Activated CD8-positive, alpha-beta memory T cell treated with anti-CD3 and anti-CD28 coated beads for 1 hour (primary cell): ENCODE results near the gene EXOC2.
A peak's percentile ranks its signal among the peaks of the same experiment; 100 is the strongest.
"Not testable (repeated sequence)": the region's sequence is repeated elsewhere in the genome, so short reads cannot be mapped to it uniquely, and the experiment has no call there.

Experiments used
- DNase-seq, 2 donors: peaks; one replicate each; pipeline ENCODE4 v3.0.0-alpha.2; 2020; ENCODE audit warnings: low read depth in 1 of 2; ENCODE audit errors: extremely low read depth in 1 of 2

EXOC2 gene

DNA sequence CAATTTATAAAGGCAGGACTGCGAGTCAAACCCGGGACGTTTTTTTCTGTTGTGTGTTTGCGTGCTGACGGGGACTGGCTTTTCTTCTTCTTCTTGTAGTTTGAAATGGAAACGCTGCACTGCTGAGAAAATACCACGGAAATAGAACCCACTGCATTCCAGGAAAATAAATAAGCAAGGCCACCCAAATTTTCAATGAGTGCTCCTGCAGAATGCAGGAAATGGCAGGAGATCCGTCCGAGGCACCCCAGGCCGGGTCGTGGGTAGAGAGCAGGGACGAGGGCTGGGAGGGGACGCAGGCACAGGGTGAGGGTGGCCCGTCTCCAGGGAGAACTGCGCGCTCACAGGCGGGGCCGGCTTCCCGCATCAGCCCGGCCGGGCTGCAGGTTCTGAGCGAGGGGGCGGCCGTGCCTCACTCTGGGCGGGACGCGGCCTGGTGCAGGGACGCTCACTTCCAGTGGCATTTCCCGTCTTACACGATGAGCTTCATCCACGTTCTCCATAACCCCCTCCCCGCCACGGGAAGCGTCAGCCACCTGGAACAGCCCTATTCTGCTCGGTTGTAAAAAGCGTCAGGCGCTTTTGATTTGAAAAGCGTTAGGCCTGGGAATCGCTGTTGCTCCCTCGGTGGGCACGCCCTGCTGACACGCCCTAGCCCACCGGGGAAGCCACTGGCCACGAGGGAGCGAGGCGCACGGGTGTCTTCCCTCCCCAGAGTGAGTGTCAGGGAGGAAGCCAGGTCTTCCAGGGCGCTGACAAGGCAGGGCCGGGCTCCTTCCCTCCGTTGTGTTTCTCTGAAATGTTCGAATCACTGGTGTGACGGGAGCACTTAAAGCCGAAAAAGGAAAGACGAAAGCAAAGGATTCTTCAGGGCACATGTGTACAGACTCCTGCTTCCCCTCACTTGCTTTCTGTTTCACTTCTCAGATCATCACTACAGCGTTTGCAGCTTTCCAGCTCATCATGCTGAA lies 17.9 kb upstream of the EXOC2 start:
- DNase-seq, result peak in 1 of 2 donors; percentile 14

DNA sequence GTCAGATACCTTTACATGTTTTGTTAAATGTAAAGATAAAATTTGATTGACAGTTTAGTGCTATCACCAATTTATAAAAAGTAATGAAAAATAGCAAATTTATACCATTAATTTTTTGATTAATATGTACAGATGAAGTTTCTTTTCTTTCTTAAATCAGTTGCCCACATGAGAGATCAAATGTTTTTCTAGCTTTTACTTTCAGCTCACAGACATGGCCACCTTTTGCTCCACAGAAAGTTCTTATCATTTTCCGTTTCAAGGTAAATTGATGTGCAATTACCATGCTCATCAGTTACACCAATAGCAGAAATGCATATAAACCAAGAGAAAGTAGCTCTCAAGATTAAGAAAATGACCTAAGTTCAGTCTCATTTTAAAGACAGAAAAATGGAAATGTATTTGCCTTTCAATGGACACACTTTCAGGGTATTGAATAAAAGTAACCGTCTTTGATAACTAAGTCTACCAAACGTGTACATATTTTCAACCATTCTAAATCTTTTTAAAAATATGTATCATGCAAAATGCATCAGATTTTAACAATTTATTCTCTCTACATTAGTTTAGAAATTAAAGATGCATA lies 16.6 kb upstream of the EXOC2 start:
- DNase-seq, result no peak

DNA sequence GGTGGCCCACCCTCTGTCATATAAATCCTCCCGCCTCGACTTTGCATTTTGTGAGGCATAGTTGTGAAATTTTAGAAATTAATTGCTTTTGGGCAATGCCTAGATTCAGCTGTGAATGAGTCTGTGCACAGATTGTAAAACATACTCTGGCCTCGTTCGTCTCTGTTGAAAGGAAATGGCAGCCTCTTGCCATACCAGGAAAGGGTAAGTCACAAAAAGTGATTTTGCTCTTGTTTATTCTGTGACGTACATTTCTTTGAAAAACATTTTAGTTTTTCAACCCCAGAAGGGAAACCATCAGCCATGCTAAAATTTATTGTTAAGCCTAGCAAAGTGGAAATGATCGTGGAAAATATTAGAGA lies 15.3 kb upstream of the EXOC2 start:
- no peak for DNase-seq

DNA sequence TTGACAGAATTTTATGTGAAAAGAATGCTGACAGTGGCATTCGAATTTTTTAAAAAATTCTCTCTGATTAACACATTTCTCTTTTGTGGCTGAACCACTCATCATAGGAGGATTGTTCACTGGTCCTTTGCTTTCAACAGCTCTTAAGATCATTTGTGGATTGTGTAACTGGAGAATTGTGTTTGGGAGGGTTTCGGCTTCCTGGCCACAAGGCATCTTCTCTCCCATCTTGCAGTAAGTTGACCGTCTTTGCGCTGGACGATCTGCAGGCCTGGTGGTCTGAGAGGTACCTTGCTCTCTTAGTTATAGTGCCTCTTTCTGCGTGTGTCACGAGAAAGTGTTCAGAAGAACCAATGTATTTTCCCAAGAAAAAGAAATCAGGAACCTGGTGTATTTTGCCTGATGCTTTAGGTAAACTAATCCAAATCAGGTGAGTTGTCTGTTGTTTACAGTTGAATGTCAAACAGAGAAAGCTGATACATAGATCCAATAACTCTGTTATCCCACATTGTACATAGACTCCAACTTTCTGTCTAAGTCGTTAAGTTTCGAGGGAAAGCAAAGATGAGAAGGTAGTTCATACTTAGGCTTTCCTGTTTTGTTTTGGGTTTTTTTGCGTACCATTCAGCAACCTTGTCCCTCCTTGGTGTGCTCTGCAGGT lies 14.8 kb upstream of the EXOC2 start:
- no peak for DNase-seq

DNA sequence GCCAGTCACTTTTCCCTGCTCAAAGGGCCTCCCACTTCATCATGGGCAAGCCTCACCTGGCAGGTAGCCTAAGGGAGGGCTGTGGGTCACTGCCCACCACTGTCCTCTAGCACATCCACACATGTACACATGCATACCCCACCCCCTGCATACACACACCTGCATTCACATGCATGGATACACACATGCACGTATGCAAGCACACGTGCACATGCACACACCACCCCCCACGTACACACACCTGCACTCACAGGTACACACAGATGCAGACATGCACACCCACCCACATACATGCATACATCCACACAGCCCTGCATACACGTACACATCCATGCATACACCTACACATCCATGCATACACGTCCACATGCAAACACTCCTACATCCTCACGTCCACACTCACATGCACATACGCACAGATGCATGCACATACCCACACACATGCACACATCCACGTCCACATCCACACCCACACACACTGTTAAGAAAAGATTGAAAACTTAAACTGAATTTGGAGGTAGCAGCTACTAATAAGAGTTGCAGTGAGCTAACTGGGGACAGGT lies 14.0 kb upstream of the EXOC2 start:
- DNase-seq, result no peak

DNA sequence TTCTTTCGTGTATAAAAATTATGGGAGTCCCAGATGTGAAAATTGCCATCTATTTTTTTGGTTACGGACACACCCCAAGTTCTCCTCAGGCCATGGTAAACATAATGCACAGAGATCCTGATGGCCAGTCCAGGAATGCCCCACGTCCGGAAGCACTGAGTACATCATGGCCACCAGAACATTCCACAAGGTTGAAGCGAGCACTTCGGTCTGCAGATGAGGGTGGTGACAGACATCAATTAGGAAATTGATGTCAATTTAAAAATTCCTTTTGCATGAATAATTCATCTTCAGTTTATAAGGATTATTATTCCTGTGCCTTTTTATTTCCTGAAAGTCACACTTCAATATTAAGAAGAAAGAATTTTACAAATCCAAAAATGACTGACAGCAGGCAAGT lies 13.2 kb upstream of the EXOC2 start:
- DNase-seq, result no peak

DNA sequence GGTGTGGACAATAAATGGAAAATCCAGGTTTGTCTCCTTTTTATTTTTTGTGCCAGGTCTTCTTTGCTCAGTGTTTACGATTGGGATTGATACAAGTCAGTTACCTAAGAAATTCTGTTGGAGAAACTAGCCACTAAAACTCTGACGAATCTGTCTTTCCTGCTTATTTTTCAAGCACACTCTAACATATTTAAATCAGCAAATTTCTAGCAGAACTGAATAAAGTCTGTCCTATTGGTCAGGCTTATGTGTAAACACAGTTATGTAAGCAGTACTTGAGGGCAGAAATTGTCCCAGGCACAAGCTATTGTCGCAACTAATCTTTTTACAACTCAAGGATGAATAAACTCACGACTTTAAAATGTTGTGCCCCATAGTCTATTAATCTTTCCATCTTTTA lies 12.1 kb upstream of the EXOC2 start:
- no peak for DNase-seq

DNA sequence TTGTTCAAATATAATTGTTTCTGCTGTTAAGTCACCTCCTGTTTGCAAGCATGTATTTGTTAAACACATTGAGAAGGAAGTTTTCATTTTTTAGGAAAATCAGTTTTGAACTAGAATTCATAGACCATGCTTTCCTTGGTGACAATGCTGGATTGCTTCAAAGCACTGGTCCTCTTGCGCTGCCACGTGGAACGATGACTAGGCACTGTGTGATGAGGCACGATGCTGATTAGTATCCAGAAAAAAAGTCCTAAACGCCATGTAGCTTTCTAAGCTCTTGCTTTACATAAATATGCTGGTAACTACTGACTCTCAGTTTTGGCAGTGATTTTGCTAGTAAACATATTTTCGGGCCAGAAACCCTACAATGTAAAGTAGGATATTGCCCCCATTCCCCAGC lies 11.1 kb upstream of the EXOC2 start:
- DNase-seq, result no peak

DNA sequence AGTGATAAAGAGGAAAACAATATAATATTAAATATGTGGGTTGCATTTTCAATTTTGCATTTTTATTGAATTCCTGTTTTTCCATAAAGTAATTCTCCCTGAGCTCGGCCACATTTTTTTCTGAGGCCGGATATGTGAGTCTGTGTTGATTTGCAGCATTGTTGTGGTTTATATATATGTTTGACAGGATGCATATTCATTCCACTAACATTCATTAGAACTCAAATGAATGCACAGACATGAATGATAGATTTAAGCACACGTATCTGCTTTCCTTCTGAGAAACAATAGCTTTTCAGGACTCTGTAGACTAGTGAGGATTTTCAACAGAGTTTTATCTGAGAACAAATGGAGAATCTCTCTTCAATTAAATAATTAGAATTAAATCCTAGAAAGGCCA lies 10.6 kb upstream of the EXOC2 start:
- no peak for DNase-seq

DNA sequence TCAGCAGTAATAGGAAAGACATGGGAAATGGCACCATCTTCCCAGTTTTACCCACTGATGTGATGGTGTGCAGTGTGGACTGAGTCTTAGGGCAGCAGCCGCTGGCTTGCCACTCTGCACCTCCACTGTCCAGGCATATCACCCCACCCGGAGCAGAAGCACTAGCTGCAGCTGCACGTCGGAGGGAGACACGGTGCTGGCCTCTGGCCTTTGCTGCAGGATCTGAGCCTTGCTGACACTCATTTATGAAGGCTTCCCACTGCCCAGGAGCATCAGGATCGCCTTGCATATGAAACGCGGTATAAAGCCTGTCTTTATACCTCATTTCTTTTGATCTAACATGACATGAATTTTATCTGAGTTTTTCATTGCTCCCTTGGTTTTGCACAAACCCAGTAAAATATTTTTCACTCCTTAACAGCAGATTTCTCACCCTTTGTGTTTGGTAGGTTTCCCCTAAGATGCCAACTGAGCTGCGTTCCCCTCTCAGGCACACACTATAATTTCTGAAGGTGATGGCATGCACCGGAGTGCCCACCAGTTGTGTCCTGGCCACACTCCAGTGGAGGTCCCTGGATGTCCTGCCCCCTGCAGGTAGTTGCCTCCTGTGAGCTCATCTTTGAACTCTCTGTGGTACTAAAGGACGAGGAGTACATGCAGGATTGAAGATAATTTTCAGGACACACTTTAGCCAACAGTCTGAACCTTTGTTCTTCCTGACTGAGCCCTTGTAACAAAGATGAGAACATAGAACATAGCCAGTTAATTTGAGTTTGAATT lies 9.0 kb upstream of the EXOC2 start:
- no peak for DNase-seq

DNA sequence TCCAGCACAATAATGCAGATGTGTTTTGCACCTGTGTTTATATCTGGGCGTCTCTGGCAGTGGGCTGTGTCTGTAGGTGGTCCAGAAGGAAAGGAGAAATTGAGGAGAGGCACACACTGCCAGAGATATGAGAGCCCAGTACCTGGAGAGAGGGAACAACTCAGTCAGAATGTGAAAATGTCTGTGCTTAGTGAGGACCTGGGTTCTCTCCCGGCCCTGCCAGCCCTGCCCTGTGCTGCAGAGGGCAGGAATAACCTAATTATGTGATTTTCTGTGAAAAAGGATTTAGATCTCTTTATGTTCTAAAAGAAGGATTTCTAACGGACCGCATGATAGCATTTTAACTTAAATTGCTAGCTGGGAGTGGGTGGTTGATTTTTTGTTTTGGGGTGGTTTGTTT lies 8.3 kb upstream of the EXOC2 start:
- no peak for DNase-seq

DNA sequence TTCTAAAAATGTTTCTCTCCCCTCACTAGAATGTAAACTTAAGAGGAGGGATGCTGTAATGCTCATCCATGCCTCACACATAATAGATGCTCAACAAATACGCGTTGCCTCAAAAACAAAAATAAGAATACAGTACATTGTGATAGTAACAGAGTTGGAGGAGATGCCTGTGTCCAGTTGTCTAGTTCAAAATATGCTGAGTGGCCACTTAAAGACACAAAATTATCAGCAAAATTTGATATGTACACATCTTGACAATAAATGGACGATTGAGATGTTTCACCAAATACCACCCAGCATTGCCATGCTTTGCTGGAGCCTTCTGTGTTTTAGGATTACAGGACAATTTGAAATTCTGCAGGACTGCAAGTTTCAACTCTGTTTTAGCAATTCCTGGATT lies 7.6 kb upstream of the EXOC2 start:
- DNase-seq, result no peak

DNA sequence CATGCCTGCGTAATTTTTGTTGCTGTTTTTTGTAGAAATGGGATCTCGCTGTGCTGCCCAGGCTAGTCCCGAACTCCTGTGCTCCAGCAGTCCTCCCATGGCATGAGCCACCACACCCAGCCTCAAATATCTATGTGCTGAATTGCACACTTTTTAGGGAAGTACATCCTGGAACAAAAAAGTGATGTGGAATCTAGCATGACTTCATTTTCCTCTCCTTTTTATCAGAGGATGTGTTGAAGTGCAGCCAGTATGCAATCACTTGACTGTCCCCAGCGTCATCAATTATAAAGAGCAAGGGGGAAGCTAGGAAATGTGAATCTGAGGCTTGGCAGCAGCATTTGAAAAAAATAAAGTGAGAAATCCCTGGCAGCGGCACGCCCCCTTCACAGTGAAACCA lies 6.4 kb upstream of the EXOC2 start:
- no peak for DNase-seq

DNA sequence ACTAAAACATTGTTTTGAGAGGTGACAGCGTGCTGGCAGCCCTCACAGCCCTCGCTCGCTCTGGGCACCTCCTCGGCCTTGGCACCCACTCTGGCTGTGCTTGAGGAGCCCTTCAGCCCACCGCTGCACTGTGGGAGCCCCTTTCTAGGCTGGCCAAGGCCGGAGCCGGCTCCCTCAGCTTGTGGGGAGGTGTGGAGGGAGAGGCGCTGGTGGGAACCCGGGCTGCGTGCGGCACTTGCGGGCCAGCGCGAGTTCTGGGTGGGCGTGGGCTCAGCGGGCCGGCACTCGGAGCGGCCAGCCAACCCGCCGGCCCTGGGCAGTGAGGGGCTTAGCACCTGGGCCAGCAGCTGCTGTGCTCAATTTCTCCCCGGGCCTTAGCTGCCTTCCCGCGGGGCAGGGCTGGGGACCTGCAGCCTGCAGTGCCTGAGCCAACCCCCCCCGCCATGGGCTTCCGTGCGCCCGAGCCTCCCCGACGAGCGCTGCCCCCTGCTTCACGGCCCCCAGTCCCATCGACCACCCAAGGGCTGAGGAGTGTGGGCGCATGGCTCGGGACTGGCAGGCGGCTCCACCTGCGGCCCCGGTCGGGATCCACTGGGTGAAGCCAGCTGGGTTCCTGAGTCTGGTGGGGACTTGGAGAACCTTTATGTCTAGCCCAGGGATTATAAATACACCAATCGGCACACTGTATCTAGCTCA lies 1.6 kb upstream of the EXOC2 start:
- not testable (repeated sequence) for DNase-seq

DNA sequence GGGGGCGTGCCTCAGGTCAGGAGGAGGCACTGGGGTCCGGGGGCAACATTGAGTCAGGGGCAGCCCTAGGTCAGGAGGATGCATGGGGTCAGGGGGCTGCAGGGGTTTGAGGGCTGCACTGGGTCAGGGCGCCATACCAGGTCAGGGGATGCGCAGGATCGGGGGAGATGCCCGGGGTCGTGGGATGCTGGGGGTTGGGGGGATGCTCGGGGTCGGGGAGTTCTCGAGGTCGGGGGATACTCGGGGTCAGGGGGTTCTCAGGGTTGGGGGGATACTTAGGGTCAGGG lies 727 bp upstream of the EXOC2 start:
- DNase-seq, result no peak

DNA sequence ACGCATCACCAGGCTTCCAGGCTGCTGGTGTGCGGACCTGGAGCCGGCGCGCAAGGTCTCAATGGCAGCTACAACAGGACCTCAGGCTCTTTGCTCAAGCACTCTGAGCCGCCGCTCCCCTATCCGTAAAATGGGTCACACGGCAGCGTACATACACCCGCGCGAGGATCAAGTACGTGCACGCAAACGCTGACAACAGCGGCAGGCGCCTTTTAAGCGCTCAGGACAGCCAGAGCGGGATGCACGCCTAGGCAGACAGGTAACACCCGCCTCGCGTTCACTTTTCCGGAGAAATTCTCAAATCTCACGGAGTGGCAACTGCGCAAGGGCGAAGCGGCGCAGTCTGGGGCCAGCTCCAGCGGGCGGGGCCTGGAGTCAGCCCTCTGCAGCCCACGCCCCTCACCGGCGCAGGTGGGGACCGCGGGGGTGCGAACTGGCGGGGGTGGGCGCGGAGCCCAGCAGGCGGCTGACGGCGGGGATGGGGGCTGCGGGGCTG lies 535 bp downstream of the EXOC2 start:
- peak; percentile 34 to 56 for DNase-seq

DNA sequence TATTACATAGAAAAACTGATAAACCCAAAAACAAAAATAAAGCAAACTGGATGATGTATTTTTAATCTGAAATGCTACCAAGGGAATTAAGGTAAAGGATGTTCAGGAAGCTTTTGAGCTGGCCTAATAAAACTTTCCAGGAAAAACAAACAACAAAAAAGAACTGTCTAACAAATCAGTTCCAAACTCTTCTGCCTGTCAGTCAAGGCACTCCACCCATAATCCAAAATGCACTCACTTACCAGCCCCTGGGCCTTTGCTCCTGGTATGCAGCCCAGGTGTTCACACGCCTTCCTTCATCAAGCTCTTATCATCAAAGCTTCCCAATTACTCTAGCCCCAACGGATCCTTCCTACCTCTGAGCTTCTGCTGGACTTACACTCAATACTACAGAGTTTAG lies 3.7 kb downstream of the EXOC2 start:
- no peak for DNase-seq

DNA sequence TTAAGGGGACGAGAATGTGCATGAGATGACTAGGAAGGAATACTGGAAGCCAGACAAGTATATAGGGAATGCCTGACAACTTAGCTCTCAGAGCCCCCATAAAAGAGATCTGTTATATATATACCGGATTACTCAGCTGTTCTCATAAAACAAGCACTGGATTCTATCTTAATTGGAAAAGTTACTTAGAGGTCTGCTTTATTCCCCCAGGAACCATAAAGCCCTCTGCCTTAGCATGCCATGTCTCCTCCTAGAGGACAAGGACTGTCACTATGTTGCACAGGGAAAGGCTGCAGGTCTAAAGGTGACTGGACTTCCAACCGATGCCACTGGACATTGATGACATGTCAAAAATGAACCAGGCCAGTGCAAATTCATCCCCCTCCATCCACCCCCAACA lies 6.4 kb downstream of the EXOC2 start:
- no peak for DNase-seq

DNA sequence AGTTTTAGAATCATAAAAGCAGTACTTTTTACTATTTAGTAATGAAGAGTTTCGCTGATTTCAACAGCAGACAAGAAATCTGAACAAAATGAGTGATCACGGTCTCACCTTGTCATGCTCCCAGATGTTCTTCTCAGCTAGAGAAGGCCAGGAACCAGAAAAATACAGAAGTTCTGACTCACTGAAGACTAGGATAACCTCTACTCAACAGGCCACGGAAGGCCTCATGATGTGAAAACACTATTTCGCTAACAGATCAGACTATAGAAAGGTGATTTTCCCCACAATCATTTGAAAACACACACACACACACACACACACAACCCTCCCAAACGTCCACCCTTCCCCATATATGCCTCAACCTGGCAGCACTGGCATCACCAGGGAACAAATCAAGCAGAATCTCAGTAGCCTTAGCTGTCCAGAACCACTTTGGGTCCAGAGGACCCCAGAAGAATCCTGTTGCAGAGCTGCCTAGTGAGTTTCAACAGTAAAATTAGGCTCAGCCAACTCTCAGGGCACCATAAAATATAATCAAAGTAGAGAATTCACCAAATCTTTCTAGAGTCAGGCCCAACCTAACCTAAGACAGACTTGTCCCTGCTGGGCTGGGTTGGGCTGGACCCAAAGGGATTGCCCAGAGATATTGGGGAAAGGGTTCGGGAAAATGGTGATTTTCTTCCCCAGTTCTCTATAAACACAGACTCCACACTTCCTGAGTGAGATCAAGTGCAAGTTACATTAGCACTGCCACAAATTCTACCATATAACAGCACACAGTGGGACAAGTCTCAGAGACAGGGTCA lies 7.9 kb downstream of the EXOC2 start:
- DNase-seq, result no peak
